Measurements from ENCODE around the gene ARPC1A. TPM values are rescaled to one million over a fixed set of nuclear protein-coding genes. Genes with fewer than 3 reads are reported as not detected.

ARPC1A gene
- 126 to 146 TPM (median 136 TPM) in 5 replicates for total RNA-seq (2022; extraction: Qiagen RNA extraction; ENCODE audit: low read depth)

GRCh38 chr7:99325592-99326407 is at the start of gene ARPC1A:
Gene ARPC1A, plus strand, starts transcription at chr7:99325898. Its CDS starts 7,456 bp downstream, at chr7:99333354.

GRCh38 chr7:99374111-99375064 is 48.7 kb downstream of the ARPC1A start, which contains the start of gene ARPC1B:
Gene ARPC1B, plus strand, starts transcription at chr7:99374730. Its CDS starts 10,985 bp downstream, at chr7:99385715.

GRCh38 chr7:99408379-99409191 is 82.9 kb downstream of the ARPC1A start, which contains the start of the genes BUD31 and PDAP1:
Gene BUD31, plus strand, starts transcription at chr7:99408969. Its CDS starts 2,124 bp downstream, at chr7:99411093.
Gene PDAP1, minus strand, starts transcription at chr7:99408597. Its CDS starts 49 bp downstream, at chr7:99408548.

Other genes with a start within 250 kb of the ARPC1A start
- gene SMURF1, start 181.8 kb upstream of the ARPC1A start, total RNA-seq (2022; extraction: Qiagen RNA extraction; ENCODE audit: low read depth) = 23.6 to 29.8 TPM (median 27.5 TPM) in 5 replicates
- gene KPNA7, start 117.8 kb upstream of the ARPC1A start, total RNA-seq (2022; extraction: Qiagen RNA extraction; ENCODE audit: low read depth) = 1.5 to 1.8 TPM (median 1.6 TPM) in 5 replicates
- gene MYH16, start 53.1 kb upstream of the ARPC1A start, total RNA-seq (2022; extraction: Qiagen RNA extraction; ENCODE audit: low read depth) = 0.51 to 0.77 TPM (median 0.66 TPM) in 5 replicates
- 283 to 301 TPM (median 298 TPM) in 5 replicates for gene ARPC1B, start 48.8 kb downstream of the ARPC1A start, total RNA-seq (2022; extraction: Qiagen RNA extraction; ENCODE audit: low read depth)
- 172 to 211 TPM (median 188 TPM) in 5 replicates for gene PDAP1, start 82.7 kb downstream of the ARPC1A start, total RNA-seq (2022; extraction: Qiagen RNA extraction; ENCODE audit: low read depth)
- gene BUD31, start 83.1 kb downstream of the ARPC1A start, total RNA-seq (2022; extraction: Qiagen RNA extraction; ENCODE audit: low read depth) = 142 to 167 TPM (median 148 TPM) in 5 replicates
- 4.9 to 7.8 TPM (median 6.6 TPM) in 5 replicates for gene PTCD1, start 112.9 kb downstream of the ARPC1A start, total RNA-seq (2022; extraction: Qiagen RNA extraction; ENCODE audit: low read depth)
- 34.5 to 45.3 TPM (median 44.5 TPM) in 5 replicates for gene CPSF4, start 113.0 kb downstream of the ARPC1A start, total RNA-seq (2022; extraction: Qiagen RNA extraction; ENCODE audit: low read depth)
- 865 to 1,452 TPM (median 971 TPM) in 5 replicates for gene ATP5MF, start 140.3 kb downstream of the ARPC1A start, total RNA-seq (2022; extraction: Qiagen RNA extraction; ENCODE audit: low read depth)
- gene ZNF789, start 147.0 kb downstream of the ARPC1A start, total RNA-seq (2022; extraction: Qiagen RNA extraction; ENCODE audit: low read depth) = 7.6 to 9.7 TPM (median 8.4 TPM) in 5 replicates
- 17.6 to 20.7 TPM (median 18.7 TPM) in 5 replicates for gene ZNF394, start 174.4 kb downstream of the ARPC1A start, total RNA-seq (2022; extraction: Qiagen RNA extraction; ENCODE audit: low read depth)
- gene ZKSCAN5, start 178.8 kb downstream of the ARPC1A start, total RNA-seq (2022; extraction: Qiagen RNA extraction; ENCODE audit: low read depth) = 9.0 to 10.8 TPM (median 9.3 TPM) in 5 replicates
- 4.2 to 8.0 TPM (median 6.6 TPM) in 5 replicates for gene FAM200A, start 226.2 kb downstream of the ARPC1A start, total RNA-seq (2022; extraction: Qiagen RNA extraction; ENCODE audit: low read depth)
- 47.4 to 59.2 TPM (median 58.5 TPM) in 5 replicates for gene ZNF655, start 232.7 kb downstream of the ARPC1A start, total RNA-seq (2022; extraction: Qiagen RNA extraction; ENCODE audit: low read depth)

Measured in A549 treated with RU486 at 1 μM for 4 hours (cell line).